Right lobe of liver (tissue), 6 donors: ENCODE measurements around the gene SDF2L1. TPM values are rescaled to one million over a fixed set of nuclear protein-coding genes. Genes with fewer than 3 reads are reported as not detected.

ENCODE experiments used
- ATAC-seq, 4 donors: fragments of 200-7000 bp; cut with Tn5 transposase; one replicate each; pipeline ENCODE4 v1.9.1; 2020; ENCODE audit warnings: mild to moderate bottlenecking in 4 of 4, moderate library complexity in 4 of 4
- DNase-seq, 3 donors: peaks; one replicate each; pipeline ENCODE4 v3.0.0-alpha.2; 2020
- H3K27ac ChIP-seq, 3 donors: fragments of 200-600 bp; one replicate each; pipeline ENCODE4 v1.8.0; 2022
- H3K27me3 ChIP-seq, 2 donors: fragments of 200-600 bp; one replicate each; pipeline ENCODE4 v1.8.0; 2022
- H3K36me3 ChIP-seq, 4 donors: fragments of 200-600 bp; sonication (generic) in 1 of 4; one replicate each; pipeline versions ENCODE4 v1.5.1 to v1.8.0; 2017 to 2022; ENCODE audit warnings: control low read depth in 1 of 4
- H3K4me1 ChIP-seq, 4 donors: fragments of 200-600 bp; sonication (generic) in 1 of 4; one replicate each; pipeline versions ENCODE4 v1.5.1 to v1.8.0; 2017 to 2022; ENCODE audit warnings: control low read depth in 1 of 4
- H3K4me3 ChIP-seq, 3 donors: fragments of 200-600 bp; one replicate each; pipeline ENCODE4 v1.8.0; 2022
- H3K9me3 ChIP-seq, 4 donors: fragments of 200-600 bp; sonication (generic) in 1 of 4; one replicate each; pipeline versions ENCODE4 v1.5.1 to v1.8.0; 2017 to 2022; ENCODE audit warnings: control low read depth in 1 of 4
- CTCF ChIP-seq, 4 donors: fragments of 200-600 bp in 3 of 4; fragments of 450-650 bp in 1 of 4; IDR thresholded peaks; one replicate each; pipeline versions ENCODE4 v1.5.1 to v1.8.0; 2016 to 2022; ENCODE audit warnings: antibody characterized with exemption in 4 of 4, mild to moderate bottlenecking in 2 of 4
- POLR2A ChIP-seq: fragments of 450-650 bp; IDR thresholded peaks from one replicate; pipeline ENCODE4 v1.6.1; 2017; ENCODE audit warnings: antibody characterized with exemption, mild to moderate bottlenecking
- WGBS: methylation state at CpG from one replicate; pipeline ENCODE4 v1.1.6; 2018; ENCODE audit warnings: low coverage, low lambda C conversion rate; ENCODE audit not compliant: insufficient coverage; ENCODE audit errors: missing lambda C conversion rate; 5-methylcytosine and 5-hydroxymethylcytosine counted together
- intact Hi-C, 2 donors: fragments of 100-400 bp; cut with DNase I; formaldehyde crosslinking; loops; one replicate each; pipeline versions ENCODE4 v1.11.2 to v1.14.1; 2022
- total RNA-seq, 6 experiments: library from RNA; depleted of rRNA in 2 of 6; stranded (reverse); fragments of >200 nt in 2 of 6; fragmentation: NEBNext Ultra II Directional in 3 of 6; extraction: Animal tissue kit (Norgen Biotek cat#: 25700) in 3 of 6; gene quantifications; one replicate each; pipeline versions ENCODE4 v1.1.0 to v1.2.4, GENCODE V29; 2016 to 2023
- donor health status: DM: no; HTN: yes; CAD: no.
- donor health status: DM: no; HTN: no; CAD: no.
- donor health status: DM: no; HTN: no; CAD: no.
- donor health status: DM: no; HTN: yes; CAD: no.
- donor health status: DM: no; HTN: yes; CAD: no.

Gene SDF2L1
- total RNA-seq, 6 experiments from 2014 or later: 33.1 to 85.7 (median 71.6) TPM

GRCh38 chr22:21626073-21626734 is 15.9 kb upstream of the SDF2L1 start:
- no peak overlapping the region for H3K4me3 ChIP-seq
- H3K36me3 ChIP-seq: peaks cover 0 to 7% (median 0%) of the 10 kb centered on the region in 4 donors
- ATAC-seq (no peak), DNase-seq (no peak)
- no peak for TF ChIP-seq CTCF (IDR thresholded peaks at IDR 0.05)
- no peak for TF ChIP-seq POLR2A
- intact Hi-C loops: loop anchor here in 1 of 2 donors (5.0 kb wide), 1 partner anchor 44 kb away; no protein-coding TSS in a partner anchor
- WGBS: 80% methylated on average over 2 of the region's 4 CpGs
- no peaks in the 10 kb centered on the region for H3K9me3 ChIP-seq
- no peak overlapping the region for H3K27ac ChIP-seq
- peaks cover 0 to 23% (median 3%) of the 10 kb centered on the region in 4 donors for H3K4me1 ChIP-seq
- H3K27me3 ChIP-seq: no peaks in the 10 kb centered on the region

- Histone ChIP-seq H3K9me3 (no peaks in the 10 kb centered on the region), H3K27ac (no peak overlapping the region), H3K27me3 (no peaks in the 10 kb centered on the region), H3K36me3 (peaks cover 0 to 6% (median 0%) of the 10 kb centered on the region in 4 donors), H3K4me1 (peaks cover 0 to 23% (median 3%) of the 10 kb centered on the region in 4 donors), H3K4me3 (no peak overlapping the region)
- DNase-seq (no peak), ATAC-seq (no peak)
- intact Hi-C loops: loop anchor here in 1 of 2 donors (5.0 kb wide), 1 partner anchor 45 kb away; no protein-coding TSS in a partner anchor
- TF ChIP-seq CTCF (IDR thresholded peaks at IDR 0.05) (no peak), POLR2A (no peak)
- whole genome bisulfite sequencing: 90% methylated on average over 6 of the region's 11 CpGs
Observed at GRCh38 chr22:21626735-21627469, 15.2 kb upstream of the SDF2L1 start.

GRCh38 chr22:21628386-21629254 is 13.5 kb upstream of the SDF2L1 start:
- Histone ChIP-seq H3K36me3 (no peaks in the 10 kb centered on the region), H3K27ac (peak overlapping the region in 1 of 3 donors; percentile 20), H3K4me1 (peaks cover 0 to 11% (median 3%) of the 10 kb centered on the region in 4 donors), H3K27me3 (no peaks in the 10 kb centered on the region), H3K4me3 (peak overlapping the region; percentile 80 to 95 (median 82)), H3K9me3 (no peaks in the 10 kb centered on the region)
- peak in 2 of 3 donors; percentile 35 to 62 for DNase-seq
- intact Hi-C loops: loop anchor here in 1 of 2 donors (5.0 kb wide), 1 partner anchor 46 kb away; no protein-coding TSS in a partner anchor
- no peak for ATAC-seq
- 40% methylated on average over 1 of the region's 74 CpGs for WGBS
- TF ChIP-seq CTCF (IDR thresholded peaks at IDR 0.05): no peak
- TF ChIP-seq POLR2A: no peak
